HG03342 (cell line): ENCODE measurements around the gene PPP3CA.
"Not testable (repeated sequence)": the region's sequence is repeated elsewhere in the genome, so short reads cannot be mapped to it uniquely, and the experiment has no call there.

Experiments
- ATAC-seq: cut with Tn5 transposase; IDR thresholded peaks from one replicate; pipeline ENCODE4 v1.9.1; 2021; ENCODE audit warnings: mild to moderate bottlenecking, moderate library complexity; ENCODE audit not compliant: unreplicated experiment

The PPP3CA gene

GRCh38 chr4:101258883-101259282 is 88.4 kb downstream of the PPP3CA start:
- ATAC-seq: no peak

GRCh38 chr4:101256222-101256621 is 91.1 kb downstream of the PPP3CA start:
- no peak for ATAC-seq

- ATAC-seq: no peak
Measured at GRCh38 chr4:101254776-101255175, 92.5 kb downstream of the PPP3CA start.

GRCh38 chr4:101253121-101253520 is 94.2 kb downstream of the PPP3CA start:
- no peak for ATAC-seq

- ATAC-seq: peak; percentile 56
Measured at GRCh38 chr4:101252721-101253120, 94.6 kb downstream of the PPP3CA start.

GRCh38 chr4:101251261-101251660 is 96.1 kb downstream of the PPP3CA start:
- no peak for ATAC-seq

- ATAC-seq: no peak
Measured at GRCh38 chr4:101244349-101244748, 103.0 kb downstream of the PPP3CA start.

GRCh38 chr4:101242441-101242840 is 104.9 kb downstream of the PPP3CA start:
- no peak for ATAC-seq

- ATAC-seq: no peak
Measured at GRCh38 chr4:101240099-101240498, 107.2 kb downstream of the PPP3CA start.

- ATAC-seq: no peak
Measured at GRCh38 chr4:101239665-101240064, 107.7 kb downstream of the PPP3CA start.

GRCh38 chr4:101238706-101239105 is 108.6 kb downstream of the PPP3CA start:
- no peak for ATAC-seq

- no peak for ATAC-seq
Measured at GRCh38 chr4:101237773-101238172, 109.6 kb downstream of the PPP3CA start.

- ATAC-seq: no peak
Measured at GRCh38 chr4:101236097-101236496, 111.2 kb downstream of the PPP3CA start.

- ATAC-seq: not testable (repeated sequence)
Measured at GRCh38 chr4:101234141-101234540, 113.2 kb downstream of the PPP3CA start.

GRCh38 chr4:101232074-101232776 is 115.1 kb downstream of the PPP3CA start:
- no peak for ATAC-seq

GRCh38 chr4:101230801-101231426 is 116.4 kb downstream of the PPP3CA start:
- ATAC-seq: no peak

GRCh38 chr4:101229116-101229515 is 118.2 kb downstream of the PPP3CA start:
- no peak for ATAC-seq

- no peak for ATAC-seq
Measured at GRCh38 chr4:101227715-101228114, 119.6 kb downstream of the PPP3CA start.

GRCh38 chr4:101224358-101225218 is 122.7 kb downstream of the PPP3CA start:
- no peak for ATAC-seq

- ATAC-seq: no peak
Measured at GRCh38 chr4:101222156-101222845, 125.0 kb downstream of the PPP3CA start.

GRCh38 chr4:101221294-101221693 is 126.0 kb downstream of the PPP3CA start:
- ATAC-seq: no peak
